Measurements from ENCODE around the gene ASF1A. TPM values are rescaled to one million over a fixed set of nuclear protein-coding genes. Genes with fewer than 3 reads are reported as not detected.

ASF1A gene
- total and polyA plus RNA-seq, 2 experiments from 2014 or later, result 23.0 to 32.7 TPM

DNA sequence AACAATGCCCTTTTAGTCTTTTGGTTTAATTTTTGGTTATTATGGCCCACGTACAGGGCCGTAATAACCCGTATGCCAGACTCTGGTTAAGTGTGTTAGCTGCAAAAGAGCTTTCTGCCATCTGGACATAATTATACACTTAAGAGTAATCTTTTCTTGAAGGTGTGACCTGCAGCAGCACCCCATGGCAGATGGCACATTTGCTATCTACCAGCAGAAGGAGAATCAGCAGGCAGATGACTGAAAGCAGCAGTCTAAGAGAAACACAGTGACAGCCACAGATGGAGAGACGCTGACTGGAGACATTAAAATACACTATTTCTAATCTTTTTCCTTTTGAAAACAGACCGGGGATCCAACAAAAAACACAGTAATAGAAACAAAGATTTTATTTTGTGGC, 18.7 kb downstream of the ASF1A start:
- no peaks in the 10 kb centered on the region for H4K20me1 ChIP-seq (ENCODE audit: insufficient read depth, poor library complexity, severe bottlenecking)
- H3K79me2 ChIP-seq, result no peaks in the 10 kb centered on the region
- no peak for DNase-seq (ENCODE audit: low spot score)
- 69% methylated on average over 5 of the region's 5 CpGs for WGBS (ENCODE audit: low lambda C conversion rate, missing lambda C conversion rate)
- no peak overlapping the region for H3K27ac ChIP-seq
- H2AFZ ChIP-seq, result no peak overlapping the region
- H3K9me2 ChIP-seq (replicated peaks; ENCODE audit: insufficient read depth), result no peaks in the 10 kb centered on the region
- no peaks in the 10 kb centered on the region for H3K9me3 ChIP-seq (ENCODE audit: low read depth)
- no peaks in the 10 kb centered on the region for H3K36me3 ChIP-seq (replicated peaks; ENCODE audit: insufficient read depth, low read depth)
- H3K4me2 ChIP-seq, result no peak overlapping the region
- H3K4me1 ChIP-seq (ENCODE audit: insufficient read depth), result no peaks in the 10 kb centered on the region
- TF ChIP-seq, protein P1, sequence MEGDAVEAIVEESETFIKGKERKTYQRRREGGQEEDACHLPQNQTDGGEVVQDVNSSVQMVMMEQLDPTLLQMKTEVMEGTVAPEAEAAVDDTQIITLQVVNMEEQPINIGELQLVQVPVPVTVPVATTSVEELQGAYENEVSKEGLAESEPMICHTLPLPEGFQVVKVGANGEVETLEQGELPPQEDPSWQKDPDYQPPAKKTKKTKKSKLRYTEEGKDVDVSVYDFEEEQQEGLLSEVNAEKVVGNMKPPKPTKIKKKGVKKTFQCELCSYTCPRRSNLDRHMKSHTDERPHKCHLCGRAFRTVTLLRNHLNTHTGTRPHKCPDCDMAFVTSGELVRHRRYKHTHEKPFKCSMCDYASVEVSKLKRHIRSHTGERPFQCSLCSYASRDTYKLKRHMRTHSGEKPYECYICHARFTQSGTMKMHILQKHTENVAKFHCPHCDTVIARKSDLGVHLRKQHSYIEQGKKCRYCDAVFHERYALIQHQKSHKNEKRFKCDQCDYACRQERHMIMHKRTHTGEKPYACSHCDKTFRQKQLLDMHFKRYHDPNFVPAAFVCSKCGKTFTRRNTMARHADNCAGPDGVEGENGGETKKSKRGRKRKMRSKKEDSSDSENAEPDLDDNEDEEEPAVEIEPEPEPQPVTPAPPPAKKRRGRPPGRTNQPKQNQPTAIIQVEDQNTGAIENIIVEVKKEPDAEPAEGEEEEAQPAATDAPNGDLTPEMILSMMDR (IDR thresholded peaks at IDR 0.05; ENCODE audit: poor library complexity), result no peak
- no peak for TF ChIP-seq EZH2 (IDR thresholded peaks at IDR 0.05; ENCODE audit: borderline replicate concordance)
- TF ChIP-seq EZH2phosphoT487 (IDR thresholded peaks at IDR 0.05; ENCODE audit: low read depth, severe bottlenecking, unreplicated experiment), result no peak
- no peak overlapping the region for H3K4me3 ChIP-seq
- H3K27me3 ChIP-seq, result no peaks in the 10 kb centered on the region

DNA sequence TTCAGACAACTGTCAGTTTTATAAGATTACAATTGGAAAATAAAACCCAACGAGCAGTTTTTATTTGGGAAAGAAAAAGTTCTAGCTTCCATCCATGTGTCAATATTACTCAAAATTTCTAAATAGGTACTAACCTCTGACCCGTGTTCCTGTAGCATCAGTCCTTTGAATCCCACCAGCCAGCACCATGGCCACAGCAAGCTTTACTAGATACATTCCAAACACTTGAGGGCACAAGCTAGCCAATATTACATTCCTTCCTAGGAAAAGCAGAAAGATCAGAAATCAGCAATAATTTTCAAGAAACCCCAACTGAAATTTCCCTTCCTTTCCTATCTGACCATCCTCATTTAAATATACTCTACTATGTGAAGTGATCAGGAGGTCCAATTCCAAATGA, 19.2 kb downstream of the ASF1A start:
- H3K27me3 ChIP-seq, result no peaks in the 10 kb centered on the region
- no peaks in the 10 kb centered on the region for H3K36me3 ChIP-seq (replicated peaks; ENCODE audit: insufficient read depth, low read depth)
- H3K9me2 ChIP-seq (replicated peaks; ENCODE audit: insufficient read depth), result no peaks in the 10 kb centered on the region
- WGBS (ENCODE audit: low lambda C conversion rate, missing lambda C conversion rate), result 94% methylated on average over 2 of the region's 2 CpGs
- H2AFZ ChIP-seq, result no peak overlapping the region
- H3K4me2 ChIP-seq, result no peak overlapping the region
- TF ChIP-seq, protein P1 (IDR thresholded peaks at IDR 0.05; ENCODE audit: poor library complexity), result peak; percentile 3
- no peak for TF ChIP-seq EZH2 (IDR thresholded peaks at IDR 0.05; ENCODE audit: borderline replicate concordance)
- no peaks in the 10 kb centered on the region for H3K4me1 ChIP-seq (ENCODE audit: insufficient read depth)
- H3K79me2 ChIP-seq, result no peaks in the 10 kb centered on the region
- no peaks in the 10 kb centered on the region for H4K20me1 ChIP-seq (ENCODE audit: insufficient read depth, poor library complexity, severe bottlenecking)
- no peaks in the 10 kb centered on the region for H3K9me3 ChIP-seq (ENCODE audit: low read depth)
- H3K27ac ChIP-seq, result no peak overlapping the region
- DNase-seq (ENCODE audit: low spot score), result no peak
- no peak overlapping the region for H3K4me3 ChIP-seq

DNA sequence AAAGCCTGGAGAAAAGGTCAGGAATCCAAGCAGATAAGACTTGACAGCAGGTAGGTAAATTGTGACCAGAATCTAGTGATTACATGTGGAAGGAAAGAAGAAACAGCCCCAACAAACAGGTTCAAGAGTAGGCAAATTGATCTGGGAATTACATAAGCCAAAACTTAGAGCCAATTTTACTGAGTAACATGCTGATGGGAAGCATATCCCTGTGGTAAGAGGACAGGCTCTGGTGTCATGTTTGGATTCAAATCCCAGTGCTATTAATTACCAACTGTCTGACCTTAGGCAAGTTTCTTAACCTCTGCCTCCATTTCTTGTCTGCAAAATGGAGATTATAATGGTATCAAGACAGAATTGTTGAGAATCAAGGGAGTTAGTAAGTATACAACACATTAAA, 20.6 kb downstream of the ASF1A start:
- Histone ChIP-seq H3K79me2 (no peaks in the 10 kb centered on the region), H3K36me3 (replicated peaks; ENCODE audit: insufficient read depth, low read depth) (no peaks in the 10 kb centered on the region), H3K4me1 (ENCODE audit: insufficient read depth) (no peaks in the 10 kb centered on the region), H3K9me3 (ENCODE audit: low read depth) (no peaks in the 10 kb centered on the region), H3K27me3 (no peaks in the 10 kb centered on the region), H2AFZ (no peak overlapping the region), H3K4me2 (no peak overlapping the region), H4K20me1 (ENCODE audit: insufficient read depth, poor library complexity, severe bottlenecking) (no peaks in the 10 kb centered on the region), H3K9me2 (replicated peaks; ENCODE audit: insufficient read depth) (no peaks in the 10 kb centered on the region), H3K27ac (no peak overlapping the region), H3K4me3 (no peak overlapping the region)
- no peak for DNase-seq (ENCODE audit: low spot score)
- TF ChIP-seq EZH2 (IDR thresholded peaks at IDR 0.05; ENCODE audit: borderline replicate concordance) (no peak), EZH2phosphoT487 (IDR thresholded peaks at IDR 0.05; ENCODE audit: low read depth, severe bottlenecking, unreplicated experiment) (no peak)
- TF ChIP-seq, protein P1 (IDR thresholded peaks at IDR 0.05; ENCODE audit: poor library complexity), result no peak

Measured in hepatocyte (in vitro differentiated cells).